ENCODE measurements around the gene COL26A1. TPM values are rescaled to one million over a fixed set of nuclear protein-coding genes. Genes with fewer than 3 reads are reported as not detected.

COL26A1 gene
- total RNA-seq, 1 donor from 2014 or later: 66.2 TPM

- no peak overlapping the region for H3K27ac Mint-ChIP-seq (ENCODE audit: unreplicated experiment)
- no peaks in the 10 kb centered on the region for H3K36me3 Mint-ChIP-seq (ENCODE audit: unreplicated experiment)
- no peaks in the 10 kb centered on the region for H3K4me1 Mint-ChIP-seq (ENCODE audit: low read depth, unreplicated experiment)
- H3K27me3 Mint-ChIP-seq (ENCODE audit: unreplicated experiment): peaks cover 5% of the 10 kb centered on the region
- H3K9me3 Mint-ChIP-seq (ENCODE audit: unreplicated experiment): peaks cover 6% of the 10 kb centered on the region
- no peak for TF ChIP-seq CTCF (IDR thresholded peaks at IDR 0.05; ENCODE audit: partially characterized antibody, unreplicated experiment)
- no peak for DNase-seq
- H3K4me3 Mint-ChIP-seq (ENCODE audit: unreplicated experiment): no peak overlapping the region
Measured at GRCh38 chr7:101595246-101595645, 232.6 kb downstream of the COL26A1 start.

GRCh38 chr7:101595766-101596537, 233.3 kb downstream of the COL26A1 start:
- TF ChIP-seq CTCF (IDR thresholded peaks at IDR 0.05; ENCODE audit: partially characterized antibody, unreplicated experiment): no peak
- peaks cover 5% of the 10 kb centered on the region for H3K27me3 Mint-ChIP-seq (ENCODE audit: unreplicated experiment)
- H3K4me3 Mint-ChIP-seq (ENCODE audit: unreplicated experiment): no peak overlapping the region
- peaks cover 6% of the 10 kb centered on the region for H3K9me3 Mint-ChIP-seq (ENCODE audit: unreplicated experiment)
- no peaks in the 10 kb centered on the region for H3K4me1 Mint-ChIP-seq (ENCODE audit: low read depth, unreplicated experiment)
- H3K36me3 Mint-ChIP-seq (ENCODE audit: unreplicated experiment): no peaks in the 10 kb centered on the region
- no peak overlapping the region for H3K27ac Mint-ChIP-seq (ENCODE audit: unreplicated experiment)
- DNase-seq: no peak

GRCh38 chr7:101596898-101597297, 234.2 kb downstream of the COL26A1 start:
- peaks cover 6% of the 10 kb centered on the region for H3K27me3 Mint-ChIP-seq (ENCODE audit: unreplicated experiment)
- no peak for DNase-seq
- H3K27ac Mint-ChIP-seq (ENCODE audit: unreplicated experiment): no peak overlapping the region
- H3K36me3 Mint-ChIP-seq (ENCODE audit: unreplicated experiment): no peaks in the 10 kb centered on the region
- TF ChIP-seq CTCF (IDR thresholded peaks at IDR 0.05; ENCODE audit: partially characterized antibody, unreplicated experiment): no peak
- H3K4me3 Mint-ChIP-seq (ENCODE audit: unreplicated experiment): no peak overlapping the region
- peaks cover 6% of the 10 kb centered on the region for H3K9me3 Mint-ChIP-seq (ENCODE audit: unreplicated experiment)
- no peaks in the 10 kb centered on the region for H3K4me1 Mint-ChIP-seq (ENCODE audit: low read depth, unreplicated experiment)

GRCh38 chr7:101597941-101598340, 235.3 kb downstream of the COL26A1 start:
- Mint-ChIP-seq H3K27me3 (ENCODE audit: unreplicated experiment) (peaks cover 6% of the 10 kb centered on the region), H3K27ac (ENCODE audit: unreplicated experiment) (no peak overlapping the region), H3K4me1 (ENCODE audit: low read depth, unreplicated experiment) (no peaks in the 10 kb centered on the region), H3K36me3 (ENCODE audit: unreplicated experiment) (no peaks in the 10 kb centered on the region), H3K4me3 (ENCODE audit: unreplicated experiment) (no peak overlapping the region), H3K9me3 (ENCODE audit: unreplicated experiment) (peaks cover 2% of the 10 kb centered on the region)
- DNase-seq: no peak
- no peak for TF ChIP-seq CTCF (IDR thresholded peaks at IDR 0.05; ENCODE audit: partially characterized antibody, unreplicated experiment)

- peaks cover 6% of the 10 kb centered on the region for H3K27me3 Mint-ChIP-seq (ENCODE audit: unreplicated experiment)
Measured at GRCh38 chr7:101598422-101598985, 235.8 kb downstream of the COL26A1 start.

More at GRCh38 chr7:101598422-101598985, 235.8 kb downstream of the COL26A1 start:
- Mint-ChIP-seq H3K9me3 (ENCODE audit: unreplicated experiment) (peaks cover 2% of the 10 kb centered on the region), H3K4me3 (ENCODE audit: unreplicated experiment) (no peak overlapping the region), H3K27ac (ENCODE audit: unreplicated experiment) (no peak overlapping the region), H3K4me1 (ENCODE audit: low read depth, unreplicated experiment) (no peaks in the 10 kb centered on the region), H3K36me3 (ENCODE audit: unreplicated experiment) (no peaks in the 10 kb centered on the region)
- no peak for TF ChIP-seq CTCF (IDR thresholded peaks at IDR 0.05; ENCODE audit: partially characterized antibody, unreplicated experiment)
- DNase-seq: no peak

Data from glutamatergic neuron (in vitro differentiated cells).